8988T (cell line): ENCODE measurements around the gene TAF3.
"Not testable (repeated sequence)": the region's sequence is repeated elsewhere in the genome, so short reads cannot be mapped to it uniquely, and the experiment has no call there.

Experiments
- DNase-seq: peaks from one replicate; pipeline ENCODE4 v3.0.0; 2011

The TAF3 gene

GRCh38 chr10:7972367-7972766, 154.1 kb downstream of the TAF3 start:
- DNase-seq = no peak

GRCh38 chr10:7980196-7980595, 161.9 kb downstream of the TAF3 start:
- DNase-seq = no peak

GRCh38 chr10:7982727-7983126, 164.4 kb downstream of the TAF3 start:
- DNase-seq = no peak

- no peak for DNase-seq
Measured at GRCh38 chr10:7984325-7984724, 166.0 kb downstream of the TAF3 start.

GRCh38 chr10:7984896-7985295, 166.6 kb downstream of the TAF3 start:
- DNase-seq = no peak

- no peak for DNase-seq
Measured at GRCh38 chr10:7986851-7987250, 168.5 kb downstream of the TAF3 start.

GRCh38 chr10:7988989-7989388, 170.7 kb downstream of the TAF3 start:
- no peak for DNase-seq

GRCh38 chr10:7998831-7999230, 180.5 kb downstream of the TAF3 start:
- no peak for DNase-seq

- DNase-seq = no peak
Measured at GRCh38 chr10:8004469-8005000, 186.2 kb downstream of the TAF3 start.

GRCh38 chr10:8006274-8006999, 188.1 kb downstream of the TAF3 start:
- DNase-seq = no peak

- DNase-seq = no peak
Measured at GRCh38 chr10:8009031-8009430, 190.7 kb downstream of the TAF3 start.

GRCh38 chr10:8013006-8013405, 194.7 kb downstream of the TAF3 start:
- DNase-seq = no peak

GRCh38 chr10:8013619-8014018, 195.3 kb downstream of the TAF3 start:
- DNase-seq = no peak

- no peak for DNase-seq
Measured at GRCh38 chr10:8014649-8015048, 196.3 kb downstream of the TAF3 start.

GRCh38 chr10:8017277-8017676, 199.0 kb downstream of the TAF3 start:
- DNase-seq = no peak

- no peak for DNase-seq
Measured at GRCh38 chr10:8023321-8023720, 205.0 kb downstream of the TAF3 start.

GRCh38 chr10:8023851-8024250, 205.5 kb downstream of the TAF3 start:
- DNase-seq = no peak

- no peak for DNase-seq
Measured at GRCh38 chr10:8026349-8027259, 208.3 kb downstream of the TAF3 start.

- not testable (repeated sequence) for DNase-seq
Measured at GRCh38 chr10:8031211-8031610, 212.9 kb downstream of the TAF3 start.

- DNase-seq = no peak
Measured at GRCh38 chr10:8032558-8032957, 214.3 kb downstream of the TAF3 start.

- DNase-seq = no peak
Measured at GRCh38 chr10:8033812-8034465, 215.6 kb downstream of the TAF3 start.

- no peak for DNase-seq
Measured at GRCh38 chr10:8034466-8035005, 216.2 kb downstream of the TAF3 start.

GRCh38 chr10:8035006-8035640, 216.8 kb downstream of the TAF3 start:
- DNase-seq = no peak
